Lung (tissue), 12 donors: ENCODE data around the gene CHSY1. TPM values are rescaled to one million over a fixed set of nuclear protein-coding genes. Genes with fewer than 3 reads are reported as not detected.

ENCODE experiments used
- ATAC-seq: fragments of 200-7000 bp; cut with Tn5 transposase; one replicate; pipeline ENCODE4 v1.9.1; 2020; ENCODE audit warnings: moderate number of reproducible peaks; ENCODE audit not compliant: insufficient read depth, low FRiP score
- DNase-seq, 3 donors: peaks; one replicate each; pipeline ENCODE4 v3.0.0-alpha.2; 2013 to 2017
- H3K27ac ChIP-seq, 2 donors: one replicate each; pipeline ENCODE4 v1.5.1; 2013; ENCODE audit warnings: mild to moderate bottlenecking in 2 of 2, moderate library complexity in 2 of 2, control low read depth in 1 of 2, inconsistent platforms in 1 of 2, low read depth in 1 of 2, low read length in 1 of 2
- H3K27me3 ChIP-seq, 3 donors: one replicate each; pipeline ENCODE4 v1.5.1; 2013; ENCODE audit warnings: low read length in 2 of 3; ENCODE audit not compliant: control insufficient read depth in 3 of 3, insufficient read depth in 3 of 3
- H3K36me3 ChIP-seq, 4 donors: one replicate each; pipeline ENCODE4 v1.5.1; 2013; ENCODE audit warnings: low read length in 4 of 4, mild to moderate bottlenecking in 1 of 4, moderate library complexity in 1 of 4; ENCODE audit not compliant: control insufficient read depth in 4 of 4, insufficient read depth in 4 of 4
- H3K4me1 ChIP-seq, 5 donors: one replicate each; pipeline ENCODE4 v1.5.1; 2013; ENCODE audit warnings: low read length in 5 of 5, mild to moderate bottlenecking in 2 of 5, moderate library complexity in 1 of 5; ENCODE audit not compliant: control insufficient read depth in 5 of 5, insufficient read depth in 5 of 5
- H3K4me3 ChIP-seq: one replicate; pipeline ENCODE4 v1.5.1; 2013; ENCODE audit warnings: mild to moderate bottlenecking, control low read depth, moderate library complexity
- H3K9ac ChIP-seq, 2 donors: one replicate each; pipeline ENCODE4 v1.5.1; 2013; ENCODE audit warnings: low read length in 2 of 2, control low read depth in 1 of 2; ENCODE audit not compliant: insufficient read depth in 1 of 2
- H3K9me3 ChIP-seq, 4 donors: one replicate each; pipeline ENCODE4 v1.5.1; 2013; ENCODE audit warnings: low read length in 3 of 4, mild to moderate bottlenecking in 1 of 4, moderate library complexity in 1 of 4; ENCODE audit not compliant: control insufficient read depth in 4 of 4, insufficient read depth in 3 of 4
- CTCF ChIP-seq: IDR thresholded peaks from 2 replicates; pipeline ENCODE4 v1.5.1; 2012; ENCODE audit warnings: mild to moderate bottlenecking; ENCODE audit errors: control extremely low read depth, extremely low read depth
- WGBS, 2 donors: extraction: QIAGEN DNeasy Blood & Tissue Kit; methylation state at CpG; one replicate each; pipeline ENCODE4 v1.1.7; 2013; 5-methylcytosine and 5-hydroxymethylcytosine counted together
- polyA plus RNA-seq, 2 donors: library from polyadenylated mRNA; stranded (reverse); fragments of 200-250 nt; gene quantifications; one replicate each; pipeline ENCODE4 v1.2.1, GENCODE V29; 2013
- total RNA-seq, 2 donors: library from RNA; depleted of rRNA in 1 of 2; stranded (reverse); fragments of >200 nt in 1 of 2; gene quantifications; one replicate each; pipeline ENCODE4 v1.2.1, GENCODE V29; 2014 to 2021
- donor health status: control.
- donor health status: control.
- donor health status: Bipolar disorder and iron deficiency.
- donor health status: healthy.
- donor health status: DM: yes; HTN: yes; CAD: no.

CHSY1 gene
- total and polyA plus RNA-seq, 4 donors: 11.8 to 52.2 (median 30.4) TPM

GRCh38 chr15:101295607-101296161, 43.8 kb upstream of the CHSY1 start:
- Histone ChIP-seq H3K9me3 (no peaks in the 10 kb centered on the region), H3K9ac (peak overlapping the region; percentile 75 to 79), H3K27me3 (no peaks in the 10 kb centered on the region), H3K27ac (peak overlapping the region; percentile 85 to 96), H3K4me1 (peaks cover 1 to 25% (median 8%) of the 10 kb centered on the region in 5 donors), H3K4me3 (peak overlapping the region; percentile 90), H3K36me3 (peaks cover 0 to 12% (median 2%) of the 10 kb centered on the region in 4 donors)
- ATAC-seq (peak; percentile 13), DNase-seq (peak; percentile 25 to 83 (median 80))
- TF ChIP-seq CTCF: no peak
- WGBS, 2 donors: 1% methylated on average over 20 of the region's 20 CpGs

- DNase-seq (peak; percentile 97 to 99 (median 98)), ATAC-seq (peak; percentile 94)
- no peaks in the 10 kb centered on the region for H3K9me3 ChIP-seq
- WGBS, 2 donors: 0% methylated on average over 77 to 87 of the region's 87 CpGs
- no peaks in the 10 kb centered on the region for H3K27me3 ChIP-seq
- H3K9ac ChIP-seq: peak within 1 kb of the TSS; percentile 80 to 87
- peak within 1 kb of the TSS; percentile 90 to 96 for H3K27ac ChIP-seq
- peaks cover 1 to 21% (median 8%) of the 10 kb centered on the region in 5 donors for H3K4me1 ChIP-seq
- peaks cover 0 to 16% (median 2%) of the 10 kb centered on the region in 4 donors for H3K36me3 ChIP-seq
- H3K4me3 ChIP-seq: peak within 1 kb of the TSS; percentile 90
- no peak for TF ChIP-seq CTCF
These were observed 43.1 kb upstream of the CHSY1 start, which contains the start of gene SNRPA1 for GRCh38 chr15:101294731-101295606. TSS of gene SNRPA1 (minus strand) at chr15:101295248. CDS start at chr15:101295178, 70 bp downstream.

GRCh38 chr15:101293122-101293521, 41.3 kb upstream of the CHSY1 start:
- 70 to 75% methylated on average over 10 of the region's 10 CpGs for WGBS, 2 donors
- no peak overlapping the region for H3K4me3 ChIP-seq
- peaks cover 1 to 21% (median 8%) of the 10 kb centered on the region in 5 donors for H3K4me1 ChIP-seq
- no peak for DNase-seq
- H3K36me3 ChIP-seq: peaks cover 2 to 22% (median 5%) of the 10 kb centered on the region in 4 donors
- no peaks in the 10 kb centered on the region for H3K9me3 ChIP-seq
- H3K27me3 ChIP-seq: no peaks in the 10 kb centered on the region
- ATAC-seq: no peak
- peak overlapping the region in 1 of 2 donors; percentile 80 for H3K9ac ChIP-seq
- no peak overlapping the region for H3K27ac ChIP-seq
- no peak for TF ChIP-seq CTCF
